Right atrium auricular region (tissue), 2 donors: ENCODE measurements around the gene EPB41L4B. TPM values are rescaled to one million over a fixed set of nuclear protein-coding genes. Genes with fewer than 3 reads are reported as not detected.
A peak's percentile ranks its signal among the peaks of the same experiment; 100 is the strongest.
"Not testable (repeated sequence)": the region's sequence is repeated elsewhere in the genome, so short reads cannot be mapped to it uniquely, and the experiment has no call there.

Experiments
- DNase-seq: peaks from one replicate; pipeline ENCODE4 v3.0.0-alpha.2; 2019; ENCODE audit warnings: low spot score
- H3K27ac ChIP-seq, 2 donors: fragments of 200-600 bp; sonication (generic); 1 replicate in 1 of 2; 2 replicates in 1 of 2; pipeline ENCODE4 v1.5.1; 2016 to 2019
- H3K27me3 ChIP-seq, 2 donors: fragments of 200-600 bp; sonication (generic); one replicate each; pipeline versions ENCODE4 v1.5.1 to v1.6.0; 2017 to 2019
- H3K36me3 ChIP-seq: fragments of 200-600 bp; sonication (generic); one replicate; pipeline ENCODE4 v1.5.1; 2016
- H3K4me1 ChIP-seq, 2 donors: fragments of 200-600 bp; sonication (generic); one replicate each; pipeline versions ENCODE4 v1.5.1 to v1.6.0; 2017 to 2019
- H3K4me3 ChIP-seq, 2 donors: fragments of 200-600 bp; sonication (generic); 1 replicate in 1 of 2; 2 replicates in 1 of 2; pipeline ENCODE4 v1.5.1; 2017 to 2019; ENCODE audit warnings: mild to moderate bottlenecking in 1 of 2, moderate library complexity in 1 of 2
- H3K9me3 ChIP-seq, 2 donors: fragments of 200-600 bp; sonication (generic); one replicate each; pipeline ENCODE4 v1.5.1; 2019
- total RNA-seq, 2 donors: library from RNA; depleted of rRNA; stranded (reverse); fragments of >200 nt; gene quantifications; one replicate each; pipeline ENCODE4 v1.1.0, GENCODE V29; 2016
- TF ChIP-seq, protein P1 (sequence below), 2 donors: fragments of 200-600 bp; sonication (generic); IDR thresholded peaks; one replicate each; pipeline ENCODE4 v1.5.1; 2019; ENCODE audit warnings: antibody characterized with exemption in 2 of 2

EPB41L4B gene
- total RNA-seq, 2 donors from 2014 or later: 15.3 to 30.4 TPM

GRCh38 chr9:109341561-109341960, 20.7 kb upstream of the EPB41L4B start:
- H3K9me3 ChIP-seq: no peaks in the 10 kb centered on the region
- TF ChIP-seq, protein P1, sequence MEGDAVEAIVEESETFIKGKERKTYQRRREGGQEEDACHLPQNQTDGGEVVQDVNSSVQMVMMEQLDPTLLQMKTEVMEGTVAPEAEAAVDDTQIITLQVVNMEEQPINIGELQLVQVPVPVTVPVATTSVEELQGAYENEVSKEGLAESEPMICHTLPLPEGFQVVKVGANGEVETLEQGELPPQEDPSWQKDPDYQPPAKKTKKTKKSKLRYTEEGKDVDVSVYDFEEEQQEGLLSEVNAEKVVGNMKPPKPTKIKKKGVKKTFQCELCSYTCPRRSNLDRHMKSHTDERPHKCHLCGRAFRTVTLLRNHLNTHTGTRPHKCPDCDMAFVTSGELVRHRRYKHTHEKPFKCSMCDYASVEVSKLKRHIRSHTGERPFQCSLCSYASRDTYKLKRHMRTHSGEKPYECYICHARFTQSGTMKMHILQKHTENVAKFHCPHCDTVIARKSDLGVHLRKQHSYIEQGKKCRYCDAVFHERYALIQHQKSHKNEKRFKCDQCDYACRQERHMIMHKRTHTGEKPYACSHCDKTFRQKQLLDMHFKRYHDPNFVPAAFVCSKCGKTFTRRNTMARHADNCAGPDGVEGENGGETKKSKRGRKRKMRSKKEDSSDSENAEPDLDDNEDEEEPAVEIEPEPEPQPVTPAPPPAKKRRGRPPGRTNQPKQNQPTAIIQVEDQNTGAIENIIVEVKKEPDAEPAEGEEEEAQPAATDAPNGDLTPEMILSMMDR (IDR thresholded peaks at IDR 0.05): no peak
- no peak overlapping the region for H3K4me3 ChIP-seq
- no peak for DNase-seq
- H3K4me1 ChIP-seq: no peaks in the 10 kb centered on the region
- H3K27ac ChIP-seq: no peak overlapping the region
- H3K27me3 ChIP-seq: no peaks in the 10 kb centered on the region
- H3K36me3 ChIP-seq: no peaks in the 10 kb centered on the region

- H3K27me3 ChIP-seq, H3K4me1 ChIP-seq, H3K9me3 ChIP-seq, DNase-seq, H3K4me3 ChIP-seq, H3K27ac ChIP-seq, H3K36me3 ChIP-seq: not testable (repeated sequence)
Measured at GRCh38 chr9:109340979-109341378, 20.1 kb upstream of the EPB41L4B start.

DNA sequence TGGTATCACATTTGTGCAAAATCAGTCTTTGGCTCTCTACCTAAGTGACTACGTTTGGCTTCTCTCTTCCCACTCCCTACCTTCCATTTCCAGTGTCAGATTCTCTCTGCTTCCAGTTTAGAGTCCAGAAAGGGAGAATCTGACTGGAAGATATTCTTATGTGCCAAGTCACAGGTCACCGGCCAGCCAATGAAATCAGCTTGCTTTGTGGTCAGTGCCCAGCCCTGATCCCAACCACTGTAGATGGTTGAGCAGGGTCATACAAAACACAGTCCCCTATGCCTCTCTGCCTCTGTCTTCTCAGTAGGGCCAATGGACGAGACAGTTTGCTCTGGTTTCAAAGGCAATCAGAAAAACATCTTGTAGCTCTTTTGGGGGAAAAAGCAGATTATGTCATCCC, 15.6 kb upstream of the EPB41L4B start:
- H3K36me3 ChIP-seq: no peaks in the 10 kb centered on the region
- H3K4me3 ChIP-seq: no peak overlapping the region
- peaks cover 0 to 3% of the 10 kb centered on the region in 2 donors for H3K4me1 ChIP-seq
- no peak for DNase-seq
- no peaks in the 10 kb centered on the region for H3K9me3 ChIP-seq
- H3K27me3 ChIP-seq: no peaks in the 10 kb centered on the region
- TF ChIP-seq, protein P1 (IDR thresholded peaks at IDR 0.05): no peak
- H3K27ac ChIP-seq: no peak overlapping the region

DNA sequence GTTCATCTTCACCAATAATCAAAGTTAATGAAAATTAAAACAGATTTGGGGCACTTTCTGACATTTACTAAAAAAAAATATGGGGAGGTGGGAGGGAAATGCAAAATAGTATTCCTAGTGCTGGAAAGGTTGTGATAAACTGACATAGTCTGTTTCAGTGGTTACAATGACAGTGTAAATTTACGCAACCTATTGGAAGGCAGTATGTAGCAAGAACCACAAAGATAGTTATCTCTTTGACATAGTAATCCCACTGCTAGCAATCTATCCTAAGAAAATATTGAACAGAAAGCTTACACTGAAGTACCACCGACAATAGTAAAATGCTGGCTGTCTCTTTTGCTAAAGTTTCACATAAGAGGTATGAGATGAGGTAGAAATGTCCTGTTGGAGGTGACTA, 15.1 kb upstream of the EPB41L4B start:
- H3K4me3 ChIP-seq: no peak overlapping the region

DNA sequence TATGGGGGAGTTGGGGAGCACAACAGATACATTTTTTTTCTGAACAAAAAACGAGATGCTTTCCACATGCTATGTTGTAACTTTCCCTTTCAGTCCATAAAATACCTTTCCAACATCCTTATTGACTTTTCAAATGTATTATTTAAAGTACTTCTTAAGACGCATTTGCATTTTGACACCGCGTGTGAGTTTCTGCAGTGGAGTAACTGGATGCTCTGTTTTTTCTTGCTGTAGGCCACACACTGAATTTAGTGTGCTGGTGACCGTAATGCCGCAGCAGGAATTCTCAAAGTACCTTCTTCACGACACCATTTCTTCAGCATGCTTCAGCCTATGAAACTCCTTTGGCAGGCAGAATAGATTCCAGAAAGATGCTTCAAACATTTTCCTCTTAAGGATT, 14.3 kb upstream of the EPB41L4B start:
- Histone ChIP-seq H3K27ac (no peak overlapping the region), H3K9me3 (no peaks in the 10 kb centered on the region), H3K36me3 (no peaks in the 10 kb centered on the region), H3K27me3 (no peaks in the 10 kb centered on the region), H3K4me3 (no peak overlapping the region), H3K4me1 (peaks cover 0 to 12% of the 10 kb centered on the region in 2 donors)
- TF ChIP-seq, protein P1 (IDR thresholded peaks at IDR 0.05): no peak
- DNase-seq: no peak

More for the DNA sequence above, 15.1 kb upstream of the EPB41L4B start:
- TF ChIP-seq, protein P1 (IDR thresholded peaks at IDR 0.05): no peak
- DNase-seq: no peak
- Histone ChIP-seq H3K36me3 (no peaks in the 10 kb centered on the region), H3K4me1 (peaks cover 0 to 8% of the 10 kb centered on the region in 2 donors), H3K27ac (no peak overlapping the region), H3K9me3 (no peaks in the 10 kb centered on the region), H3K27me3 (no peaks in the 10 kb centered on the region)

GRCh38 chr9:109331353-109331752, 10.5 kb upstream of the EPB41L4B start:
- H3K27ac ChIP-seq: peak overlapping the region; percentile 16 to 37
- no peaks in the 10 kb centered on the region for H3K9me3 ChIP-seq
- DNase-seq: no peak
- no peaks in the 10 kb centered on the region for H3K27me3 ChIP-seq
- TF ChIP-seq, protein P1 (IDR thresholded peaks at IDR 0.05): no peak
- H3K4me3 ChIP-seq: no peak overlapping the region
- peaks cover 0 to 24% of the 10 kb centered on the region in 2 donors for H3K4me1 ChIP-seq
- H3K36me3 ChIP-seq: no peaks in the 10 kb centered on the region
